Heart left ventricle (tissue), 13 donors: ENCODE data around the gene PRKG1.

Experiments
- CTCF ChIP-seq, 12 donors: fragments of 200-600 bp; sonication (generic) in 4 of 12; IDR thresholded peaks; one replicate each; pipeline versions ENCODE4 v1.5.0 to v1.8.0; 2018 to 2022; ENCODE audit warnings: antibody characterized with exemption in 12 of 12, mild to moderate bottlenecking in 5 of 12
- POLR2A ChIP-seq, 2 donors: fragments of 450-650 bp; IDR thresholded peaks; one replicate each; pipeline ENCODE4 v1.6.1; 2017; ENCODE audit warnings: antibody characterized with exemption in 2 of 2, mild to moderate bottlenecking in 2 of 2, moderate library complexity in 2 of 2
- donor health status: ischemic (EF 13 %, LVEDD 7.1; RV severe dilation, severe dysfunction).
- donor health status: DM: no; HTN: yes; CAD: no.
- donor health status: DM: no; HTN: no; CAD: no.
- donor health status: ischemic (EF 25% LVEDD 6.9; RV normal size, moderate dysfunction).
- donor health status: ischemic (EF 25% LVEDD 5.7; RV mildly dilated, moderate dysfunction).
- donor health status: ischemic (EF 35%, LVEDD 5.7; RV mildly dilated, moderate dysfunction).
- donor health status: nonischemic (EF 11% LVEDD 7.7; RV severe dilation, severe dysfunction).
- donor health status: DM: yes; HTN: yes; CAD: no.
- donor health status: PGD.
- donor health status: ischemic (EF 29% LVEDD 5.4; RV normal size, mild dysfunction).
- donor health status: nonischemic (EF 23%, LVEDD 6.1; RV moderate dilation, normal function).

GRCh38 chr10:51804866-51805265 is 730.6 kb downstream of the PRKG1 start:
- TF ChIP-seq CTCF (IDR thresholded peaks at IDR 0.05), result no peak
- TF ChIP-seq POLR2A (IDR thresholded peaks at IDR 0.05), result no peak
